PC-3 (cell line): ENCODE measurements around the gene FALEC.

Experiments used
- CTCF ChIP-seq: fragments of 300-600 bp; sonication (generic); conservative IDR thresholded peaks from 2 replicates; pipeline ENCODE4 v1.5.1; 2017; ENCODE audit warnings: antibody characterized with exemption, low read depth, mild to moderate bottlenecking, low read length
- EZH2 ChIP-seq: fragments of 300-600 bp; sonication (generic); IDR thresholded peaks from one replicate; pipeline ENCODE4 v1.6.1; 2017; ENCODE audit warnings: antibody characterized with exemption, mild to moderate bottlenecking, low read length; ENCODE audit not compliant: unreplicated experiment

- no peak for TF ChIP-seq CTCF
- no peak for TF ChIP-seq EZH2
These were observed 38.2 kb upstream of the FALEC start for GRCh38 chr1:150477320-150477719.
